ENCODE results near the gene KIF13A. TPM values are rescaled to one million over a fixed set of nuclear protein-coding genes. Genes with fewer than 3 reads are reported as not detected.

KIF13A gene
- total and polyA plus RNA-seq, 3 donors from 2014 or later: 20.8 to 28.7 (median 27.7) TPM

- Histone ChIP-seq H3K4me3 (no peak overlapping the region), H3K4me1 (no peaks in the 10 kb centered on the region), H3K36me3 (ENCODE audit: low read depth, missing control alignments) (no peaks in the 10 kb centered on the region), H3K27me3 (no peaks in the 10 kb centered on the region), H3K27ac (no peak overlapping the region), H3K9me3 (no peaks in the 10 kb centered on the region)
- intact Hi-C loops (cut with DNase I; ENCODE audit: low total_unique reads): no loop called here
- no peak for TF ChIP-seq POLR2A (IDR thresholded peaks at IDR 0.05)
- TF ChIP-seq, protein P1, sequence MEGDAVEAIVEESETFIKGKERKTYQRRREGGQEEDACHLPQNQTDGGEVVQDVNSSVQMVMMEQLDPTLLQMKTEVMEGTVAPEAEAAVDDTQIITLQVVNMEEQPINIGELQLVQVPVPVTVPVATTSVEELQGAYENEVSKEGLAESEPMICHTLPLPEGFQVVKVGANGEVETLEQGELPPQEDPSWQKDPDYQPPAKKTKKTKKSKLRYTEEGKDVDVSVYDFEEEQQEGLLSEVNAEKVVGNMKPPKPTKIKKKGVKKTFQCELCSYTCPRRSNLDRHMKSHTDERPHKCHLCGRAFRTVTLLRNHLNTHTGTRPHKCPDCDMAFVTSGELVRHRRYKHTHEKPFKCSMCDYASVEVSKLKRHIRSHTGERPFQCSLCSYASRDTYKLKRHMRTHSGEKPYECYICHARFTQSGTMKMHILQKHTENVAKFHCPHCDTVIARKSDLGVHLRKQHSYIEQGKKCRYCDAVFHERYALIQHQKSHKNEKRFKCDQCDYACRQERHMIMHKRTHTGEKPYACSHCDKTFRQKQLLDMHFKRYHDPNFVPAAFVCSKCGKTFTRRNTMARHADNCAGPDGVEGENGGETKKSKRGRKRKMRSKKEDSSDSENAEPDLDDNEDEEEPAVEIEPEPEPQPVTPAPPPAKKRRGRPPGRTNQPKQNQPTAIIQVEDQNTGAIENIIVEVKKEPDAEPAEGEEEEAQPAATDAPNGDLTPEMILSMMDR (IDR thresholded peaks at IDR 0.05): no peak
- WGBS, 2 donors: 67 to 86% methylated on average over 1 of the region's 1 CpG
- no peak for DNase-seq
These were observed 100.5 kb downstream of the KIF13A start for GRCh38 chr6:17886891-17887290.

- 91 to 94% methylated on average over 4 of the region's 4 CpGs for WGBS, 2 donors
- no peak overlapping the region for H3K27ac ChIP-seq
- intact Hi-C loops (cut with DNase I; ENCODE audit: low total_unique reads): no loop called here
These were observed 101.4 kb downstream of the KIF13A start for GRCh38 chr6:17885889-17886576.

GRCh38 chr6:17884498-17885478 lies 102.6 kb downstream of the KIF13A start:
- 65 to 81% methylated on average over 4 of the region's 4 CpGs for WGBS, 2 donors
- no peak for TF ChIP-seq POLR2A (IDR thresholded peaks at IDR 0.05)
- TF ChIP-seq, protein P1 (IDR thresholded peaks at IDR 0.05): no peak
- H3K4me1 ChIP-seq: no peaks in the 10 kb centered on the region
- no peaks in the 10 kb centered on the region for H3K27me3 ChIP-seq
- no peak for DNase-seq
- H3K27ac ChIP-seq: no peak overlapping the region
- intact Hi-C loops (cut with DNase I; ENCODE audit: low total_unique reads): no loop called here
- no peaks in the 10 kb centered on the region for H3K36me3 ChIP-seq (ENCODE audit: low read depth, missing control alignments)
- H3K4me3 ChIP-seq: no peak overlapping the region
- H3K9me3 ChIP-seq: no peaks in the 10 kb centered on the region

More at GRCh38 chr6:17885889-17886576, 101.4 kb downstream of the KIF13A start:
- no peaks in the 10 kb centered on the region for H3K27me3 ChIP-seq
- DNase-seq: no peak
- H3K36me3 ChIP-seq (ENCODE audit: low read depth, missing control alignments): no peaks in the 10 kb centered on the region
- H3K4me3 ChIP-seq: no peak overlapping the region
- TF ChIP-seq, protein P1 (IDR thresholded peaks at IDR 0.05): no peak
- H3K4me1 ChIP-seq: no peaks in the 10 kb centered on the region
- no peaks in the 10 kb centered on the region for H3K9me3 ChIP-seq

DNA sequence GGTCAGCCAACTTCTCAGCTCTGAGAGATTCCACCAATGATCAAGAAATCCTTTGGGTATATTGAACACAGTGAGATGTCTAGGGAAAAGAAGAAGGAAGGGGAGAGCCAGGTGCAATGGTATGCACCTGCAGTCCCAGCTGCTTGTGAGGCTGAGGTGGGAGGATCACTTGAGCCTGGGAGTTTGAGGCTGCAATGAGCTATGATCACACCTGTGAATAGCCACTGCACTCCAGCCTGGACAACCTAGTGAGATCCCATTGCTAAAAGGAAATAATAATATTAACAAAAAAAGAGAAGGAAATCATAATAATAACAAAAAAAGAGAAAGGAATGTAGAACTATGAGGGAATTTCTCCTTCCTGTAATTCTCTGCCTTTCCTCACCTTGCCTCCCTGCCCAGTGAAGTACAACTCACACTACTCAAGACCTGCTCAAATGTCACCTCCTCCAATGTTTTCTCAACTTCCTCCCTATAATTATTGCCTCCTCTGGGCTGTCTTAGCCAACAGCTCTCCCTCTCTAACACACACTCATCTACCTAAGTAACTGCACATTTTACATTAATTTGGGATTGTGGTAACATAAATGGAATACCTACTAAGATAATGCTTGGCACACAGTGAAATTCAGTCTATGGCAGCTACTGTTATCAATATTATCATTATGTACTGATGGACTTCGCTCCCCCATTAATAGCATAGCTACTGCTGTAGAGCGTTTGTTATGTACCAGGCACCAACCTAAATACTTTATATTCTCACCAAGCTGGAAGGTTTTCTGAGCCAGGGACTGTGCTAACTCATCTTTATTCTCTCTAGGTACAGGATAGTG lies 103.6 kb downstream of the KIF13A start:
- intact Hi-C loops (cut with DNase I; ENCODE audit: low total_unique reads): no loop called here
- Histone ChIP-seq H3K27ac (no peak overlapping the region), H3K4me3 (no peak overlapping the region), H3K4me1 (no peaks in the 10 kb centered on the region), H3K9me3 (no peaks in the 10 kb centered on the region), H3K27me3 (no peaks in the 10 kb centered on the region), H3K36me3 (ENCODE audit: low read depth, missing control alignments) (no peaks in the 10 kb centered on the region)
- DNase-seq: no peak
- 73 to 78% methylated on average over 2 of the region's 2 CpGs for WGBS, 2 donors
- no peak for TF ChIP-seq POLR2A (IDR thresholded peaks at IDR 0.05)
- TF ChIP-seq, protein P1 (IDR thresholded peaks at IDR 0.05): no peak
